ENCODE data around the gene CRIM1. TPM values are rescaled to one million over a fixed set of nuclear protein-coding genes. Genes with fewer than 3 reads are reported as not detected.
A peak's percentile ranks its signal among the peaks of the same experiment; 100 is the strongest.

CRIM1 gene
- polyA plus RNA-seq, 3 donors, result 80.0 to 88.5 (median 84.1) TPM

GRCh38 chr2:36369163-36369562 lies 13.6 kb downstream of the CRIM1 start:
- DNase-seq, result no peak

DNA sequence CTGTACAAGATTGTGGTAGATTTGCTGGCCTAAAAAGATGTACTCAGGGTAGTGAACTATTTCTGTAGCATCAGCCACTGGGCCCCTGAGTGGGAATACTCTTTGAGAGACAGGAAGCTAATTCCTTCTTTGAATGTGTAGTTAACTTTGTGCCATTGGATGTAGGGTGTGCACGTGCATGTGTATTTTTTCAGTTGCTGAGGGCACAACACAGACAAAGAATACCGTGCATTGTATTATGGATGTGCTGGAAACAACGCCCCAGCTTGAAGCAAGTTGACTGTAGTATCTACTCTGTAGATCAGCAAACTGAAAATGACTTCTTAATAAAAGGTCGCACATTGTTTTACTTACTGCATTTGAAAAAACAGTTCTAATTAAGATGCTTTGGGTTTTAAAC lies 14.1 kb downstream of the CRIM1 start:
- DNase-seq, result no peak

- DNase-seq, result no peak
These were observed 14.7 kb downstream of the CRIM1 start for GRCh38 chr2:36370281-36370680.

DNA sequence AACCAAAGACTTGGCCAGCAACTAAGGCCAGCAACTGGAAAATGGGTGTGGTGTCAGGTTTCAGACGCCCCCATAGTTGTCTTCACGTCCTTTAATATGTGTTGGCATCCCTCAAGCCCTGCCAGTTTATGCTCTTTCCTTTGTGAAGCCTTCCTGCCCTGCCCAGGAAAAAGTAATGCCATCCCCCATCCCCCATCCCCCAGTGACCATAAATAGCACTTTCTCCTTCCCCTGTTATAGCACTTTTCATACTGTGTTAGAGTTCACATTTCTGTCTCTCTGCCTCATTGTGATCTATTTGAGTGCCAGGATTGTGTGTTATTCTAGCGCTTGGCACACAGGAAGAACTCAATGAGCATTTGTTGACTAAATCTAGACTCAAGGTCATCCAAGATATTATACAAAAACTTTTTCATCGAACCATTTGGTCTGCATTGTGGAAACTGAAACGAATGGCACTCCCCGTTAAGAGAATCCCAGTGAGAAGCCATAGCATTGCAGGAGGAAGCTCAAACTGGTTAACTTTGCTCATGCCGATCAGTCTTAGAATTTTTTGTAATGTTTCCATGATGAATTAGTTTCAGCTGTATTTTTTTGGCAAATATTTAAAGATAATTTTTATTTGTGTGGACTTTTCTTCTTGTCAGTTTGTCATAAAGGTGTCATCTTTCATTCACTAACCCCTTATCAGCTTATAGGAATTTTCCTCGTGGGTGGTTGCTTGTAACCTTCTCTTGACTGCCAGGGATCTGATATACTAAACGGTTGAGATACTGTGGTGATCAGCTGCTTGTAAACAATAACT lies 15.7 kb downstream of the CRIM1 start:
- DNase-seq, result no peak

- DNase-seq, result peak; percentile 65
These were observed 16.4 kb downstream of the CRIM1 start for GRCh38 chr2:36371928-36372391.

GRCh38 chr2:36373149-36373926 lies 17.8 kb downstream of the CRIM1 start:
- DNase-seq, result no peak

- no peak for DNase-seq
These were observed 19.0 kb downstream of the CRIM1 start for GRCh38 chr2:36374585-36374984.

DNA sequence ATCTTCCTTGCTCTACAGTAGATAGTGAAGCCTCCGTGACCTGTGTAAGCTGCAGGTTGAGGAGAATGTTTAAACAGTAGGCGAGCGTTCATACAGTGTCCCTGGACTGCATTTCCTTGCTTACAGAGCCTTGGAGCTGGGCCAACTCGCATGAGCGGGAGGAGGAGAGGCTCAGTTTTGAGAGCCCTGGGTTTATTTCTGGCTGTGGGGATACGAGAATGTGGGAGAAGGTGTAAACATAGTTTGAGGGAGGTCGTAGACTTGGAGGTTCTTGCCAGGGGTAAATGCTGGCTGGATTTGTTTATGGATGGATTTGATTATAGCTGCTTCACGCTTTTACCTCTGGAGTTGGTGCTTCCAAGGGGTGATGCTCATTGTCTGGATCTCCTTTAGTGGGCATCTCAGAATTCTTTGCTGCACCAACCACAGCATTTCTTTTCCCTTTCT lies 20.8 kb downstream of the CRIM1 start:
- no peak for DNase-seq

GRCh38 chr2:36376992-36377738 lies 21.6 kb downstream of the CRIM1 start:
- no peak for DNase-seq

GRCh38 chr2:36379710-36380448 lies 24.3 kb downstream of the CRIM1 start:
- no peak for DNase-seq

GRCh38 chr2:36380624-36381481 lies 25.3 kb downstream of the CRIM1 start:
- peak; percentile 50 for DNase-seq

DNA sequence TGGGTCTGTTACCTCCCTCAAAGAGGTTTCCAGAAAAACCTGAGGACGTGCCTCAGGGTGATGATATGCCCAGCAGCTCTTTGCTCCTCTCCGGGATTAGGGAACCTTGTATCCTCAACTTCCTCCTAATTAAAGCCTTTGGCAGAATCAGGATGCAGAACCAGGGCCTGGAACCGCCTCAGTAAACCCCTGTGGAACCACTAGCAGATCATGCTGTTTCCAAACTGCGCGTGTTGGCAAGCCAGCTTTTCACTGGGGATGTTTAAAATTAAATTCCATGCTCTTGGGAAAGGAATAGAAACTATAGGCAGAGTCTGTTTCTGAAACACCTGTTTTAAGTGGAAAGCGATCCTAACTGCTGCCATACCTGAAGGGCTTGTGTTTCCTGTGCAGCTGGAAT lies 26.4 kb downstream of the CRIM1 start:
- no peak for DNase-seq

- no peak for DNase-seq
These were observed 26.9 kb downstream of the CRIM1 start for GRCh38 chr2:36382472-36382871.

DNA sequence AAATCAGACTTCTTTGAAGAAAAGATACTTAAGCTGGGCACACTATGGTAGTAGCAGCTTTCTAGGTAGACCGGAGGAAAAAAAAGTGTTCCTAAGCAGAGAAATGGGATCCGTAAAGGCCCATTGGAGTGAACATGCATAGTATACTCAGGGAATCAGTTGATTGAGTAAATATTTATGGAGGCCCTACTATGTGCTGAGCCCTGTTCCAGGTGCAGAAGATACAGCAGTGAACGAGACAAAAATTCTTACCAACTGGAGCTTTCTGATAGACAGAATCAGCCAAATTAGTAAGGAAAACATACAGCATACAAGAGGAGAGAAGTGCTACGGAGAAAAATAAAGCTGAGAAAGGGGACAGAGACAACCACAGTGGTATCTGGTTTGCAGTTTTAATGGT lies 28.1 kb downstream of the CRIM1 start:
- DNase-seq, result no peak

DNA sequence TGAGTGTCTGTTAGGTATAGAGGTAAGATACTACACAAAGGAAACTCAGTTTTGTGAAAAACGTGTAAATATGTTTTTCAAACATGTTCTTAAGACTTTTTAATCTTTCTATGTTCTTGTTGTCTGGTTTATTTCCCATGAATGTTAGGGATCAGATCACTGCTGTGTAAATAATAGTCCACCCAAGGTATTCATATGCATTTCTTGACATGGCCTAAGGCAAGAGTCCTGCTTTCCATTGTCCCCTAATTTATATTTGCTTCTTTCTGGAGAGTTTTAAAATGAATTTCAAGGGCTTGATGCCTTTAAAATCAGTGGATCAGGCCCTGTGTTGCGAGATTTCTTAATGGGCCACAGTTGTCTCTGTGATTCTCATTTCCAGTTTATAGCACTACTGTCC lies 28.9 kb downstream of the CRIM1 start:
- no peak for DNase-seq

DNA sequence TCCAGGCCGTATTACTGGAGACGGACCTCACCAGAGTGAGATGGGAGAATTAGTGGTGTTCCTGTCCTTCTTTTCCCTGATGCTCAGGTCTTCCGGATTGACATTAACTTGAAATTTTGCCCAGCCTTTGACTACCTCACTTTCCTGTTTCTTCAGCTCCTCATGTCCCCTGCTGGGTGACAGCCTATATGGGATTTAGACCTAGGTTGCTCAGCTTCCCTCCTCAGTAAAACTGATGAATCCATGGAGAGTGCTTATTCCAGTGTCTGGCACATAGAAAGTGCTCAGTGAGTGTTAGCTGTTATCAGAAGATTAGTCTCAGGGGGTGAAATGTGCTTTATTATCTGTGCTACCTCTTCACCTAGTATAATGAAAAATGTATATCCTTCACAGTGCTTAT lies 30.0 kb downstream of the CRIM1 start:
- DNase-seq, result no peak

DNA sequence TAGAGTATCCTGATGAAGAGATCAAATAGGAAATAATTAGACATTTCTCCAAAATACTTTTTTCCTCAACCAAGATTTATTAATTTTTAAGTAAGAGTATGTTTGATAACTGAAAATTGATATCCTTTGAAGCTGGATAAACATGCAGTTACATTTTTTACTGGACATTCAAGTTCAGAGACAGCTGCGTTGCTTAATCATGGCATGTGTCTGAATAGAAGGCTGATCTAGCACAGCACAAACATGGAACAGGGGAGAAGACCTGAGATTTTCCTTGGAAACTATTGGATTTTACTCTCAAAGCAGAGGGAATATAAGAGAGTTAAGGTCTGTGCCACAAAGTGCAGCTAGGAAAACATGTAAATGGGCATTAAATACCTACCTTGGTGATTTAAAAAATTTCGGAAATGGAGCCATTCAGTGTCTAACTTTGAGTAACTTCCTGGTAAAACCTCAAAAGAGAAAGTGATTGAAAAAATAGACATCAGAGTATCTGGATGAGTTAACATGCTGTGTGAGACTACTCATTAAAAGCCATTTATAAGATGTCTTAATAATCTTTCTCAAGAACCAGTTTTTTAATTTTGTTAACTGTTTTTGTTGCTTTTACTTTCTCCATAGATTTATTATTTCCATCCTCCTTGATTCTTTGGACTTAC lies 31.8 kb downstream of the CRIM1 start:
- DNase-seq, result no peak

GRCh38 chr2:36388472-36388871 lies 32.9 kb downstream of the CRIM1 start:
- no peak for DNase-seq

- DNase-seq, result peak; percentile 64
These were observed 33.5 kb downstream of the CRIM1 start for GRCh38 chr2:36389091-36389564.

DNA sequence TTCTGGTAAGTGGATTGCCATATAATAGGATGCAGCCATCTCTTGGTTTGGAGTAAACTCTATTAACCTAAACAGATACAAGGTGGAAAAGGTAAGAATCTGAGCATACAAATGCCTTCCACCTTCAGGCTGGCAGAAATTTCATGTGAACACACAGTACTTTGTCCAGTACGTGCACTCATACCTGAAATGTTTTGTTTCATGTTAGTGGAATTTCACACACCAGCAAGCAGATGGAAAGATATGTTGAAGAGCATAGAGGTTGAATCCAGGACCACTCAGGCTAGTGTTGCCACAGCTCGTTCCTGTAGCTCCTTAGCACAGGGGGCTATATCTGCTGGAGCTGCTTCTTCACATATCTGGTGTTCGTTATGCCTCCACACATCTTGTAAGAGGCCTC lies 34.0 kb downstream of the CRIM1 start:
- DNase-seq, result no peak

Measured in renal pelvis (tissue), 4 donors.